ENCODE results near the gene TRAT1. TPM values are rescaled to one million over a fixed set of nuclear protein-coding genes. Genes with fewer than 3 reads are reported as not detected.

Gene TRAT1
- total and polyA plus RNA-seq, 2 donors (not counting 3 experiments of a cell fraction or from before 2014, with no cell fraction given) = not detected

GRCh38 chr3:108830991-108831614 is 8.5 kb downstream of the TRAT1 start:
- Histone ChIP-seq H2AFZ (ENCODE audit: low read depth, low read length) (no peak overlapping the region), H3K4me3 (replicated peaks in 1 of 3; ENCODE audit: insufficient read depth in 1 of 3, low read depth in 1 of 3, low read length in 3 of 3) (no peak overlapping the region), H3K36me3 (ENCODE audit: control insufficient read depth in 2 of 2, extremely low read depth in 1 of 2, insufficient read depth in 2 of 2, low read length in 2 of 2) (no peaks in the 10 kb centered on the region), H3K4me2 (ENCODE audit: insufficient read depth, low read length) (no peak overlapping the region), H3K27me3 (ENCODE audit: control insufficient read depth in 2 of 2, insufficient read depth in 2 of 2, low read length in 2 of 2) (no peaks in the 10 kb centered on the region), H3K79me2 (ENCODE audit: control insufficient read depth, insufficient read depth, low read length) (no peaks in the 10 kb centered on the region), H3K4me1 (ENCODE audit: control insufficient read depth, extremely low read depth, insufficient read depth, low read length) (no peaks in the 10 kb centered on the region), H3K27ac (ENCODE audit: insufficient read depth, low read depth, low read length) (no peak overlapping the region), H3K9me1 (replicated peaks; ENCODE audit: control insufficient read depth, extremely low read depth, insufficient read depth, low read length) (no peaks in the 10 kb centered on the region), H3K9me3 (replicated peaks; ENCODE audit: control insufficient read depth, insufficient read depth, low read length) (no peaks in the 10 kb centered on the region), H4K20me1 (replicated peaks; ENCODE audit: control insufficient read depth, extremely low read depth, insufficient read depth, low read length) (peaks cover 2% of the 10 kb centered on the region), H3K9ac (replicated peaks; ENCODE audit: extremely low read depth, insufficient read depth, low read length) (no peak overlapping the region)
- FAIRE-seq (no peak), DNase-seq (ENCODE audit: low read depth, low spot score) (no peak)
- CTCF ChIA-PET = interaction anchor here (1.5 kb wide), 1 partner anchor 13 kb away, joined by 3 read pairs; no protein-coding TSS in a partner anchor
- TF ChIP-seq MYC (IDR thresholded peaks at IDR 0.05; ENCODE audit: low read depth, low read length) = no peak
- no peak for TF ChIP-seq CTCF (IDR thresholded peaks at IDR 0.05; ENCODE audit: extremely low read depth in 1 of 2, insufficient read depth in 1 of 2, low read depth in 1 of 2, low read length in 2 of 2)
- TF ChIP-seq EZH2 (IDR thresholded peaks at IDR 0.05; ENCODE audit: borderline replicate concordance, low read depth, low read length, severe bottlenecking) = no peak
- no peak for TF ChIP-seq POLR2AphosphoS5 (IDR thresholded peaks at IDR 0.05; ENCODE audit: insufficient read depth, low read depth, low read length)
- TF ChIP-seq MAX (IDR thresholded peaks at IDR 0.05; ENCODE audit: insufficient read depth, insufficient read length) = no peak
- no peak for TF ChIP-seq FOS (IDR thresholded peaks at IDR 0.05; ENCODE audit: borderline replicate concordance, insufficient read depth, low read length)
- TF ChIP-seq POLR2A (IDR thresholded peaks at IDR 0.05; ENCODE audit: low read depth, low read length) = no peak
- no peak for TF ChIP-seq JUN (IDR thresholded peaks at IDR 0.05; ENCODE audit: borderline replicate concordance, insufficient read depth, insufficient read length, low read depth)
- no peak for TF ChIP-seq GATA2 (IDR thresholded peaks at IDR 0.05; ENCODE audit: insufficient read depth, insufficient read length, low read depth, low read length)
- POLR2A ChIA-PET = no interaction called here
- BruUV-seq (replicated peaks) = no TSS peak
- dilution Hi-C loops (cut with MboI; ENCODE audit: extremely low pct_ligation_motif_present, low sequenced_read_pairs) = no loop called here
- intact Hi-C loops (cut with micrococcal nuclease) = no loop called here

All from endothelial cell of umbilical vein (primary cell).